Neural progenitor cell (in vitro differentiated cells): ENCODE data around the gene COX6A2. TPM values are rescaled to one million over a fixed set of nuclear protein-coding genes. Genes with fewer than 3 reads are reported as not detected.

ENCODE experiments used
- DNase-seq: peaks from one replicate; pipeline ENCODE4 v3.0.0-alpha.2; 2016; ENCODE audit warnings: low spot score
- H2AFZ ChIP-seq: fragments of 200-600 bp; sonication (generic); replicated peaks from 2 replicates; pipeline ENCODE4 v1.6.1; 2016; ENCODE audit warnings: antibody characterized with exemption
- H3F3A ChIP-seq: fragments of 200-600 bp; sonication (generic); 2 replicates; pipeline ENCODE4 v1.6.1; 2016; ENCODE audit warnings: antibody characterized with exemption, low read depth
- H3K27ac ChIP-seq: fragments of 200-600 bp; sonication (generic); 2 replicates; pipeline ENCODE4 v1.5.1; 2016; ENCODE audit warnings: mild to moderate bottlenecking
- H3K27me3 ChIP-seq: fragments of 200-600 bp; sonication (generic); 2 replicates; pipeline ENCODE4 v1.6.1; 2016; ENCODE audit warnings: mild to moderate bottlenecking, moderate library complexity
- H3K36me3 ChIP-seq: fragments of 200-600 bp; sonication (generic); 2 replicates; pipeline ENCODE4 v1.5.1; 2016
- H3K4me1 ChIP-seq: fragments of 200-600 bp; sonication (generic); 2 replicates; pipeline ENCODE4 v1.6.1; 2016; ENCODE audit warnings: mixed run types
- H3K4me2 ChIP-seq: fragments of 200-600 bp; sonication (generic); 2 replicates; pipeline ENCODE4 v1.6.1; 2016
- H3K4me3 ChIP-seq: fragments of 200-600 bp; sonication (generic); 2 replicates; pipeline ENCODE4 v1.5.1; 2016
- H3K79me2 ChIP-seq: fragments of 200-600 bp; sonication (generic); 2 replicates; pipeline ENCODE4 v1.6.1; 2016; ENCODE audit warnings: low read depth
- H3K9ac ChIP-seq: fragments of 200-600 bp; sonication (generic); 2 replicates; pipeline ENCODE4 v1.6.1; 2016
- H3K9me3 ChIP-seq: fragments of 200-600 bp; sonication (generic); 2 replicates; pipeline ENCODE4 v1.5.1; 2016; ENCODE audit warnings: low read depth
- H4K20me1 ChIP-seq: fragments of 200-600 bp; sonication (generic); 2 replicates; pipeline ENCODE4 v1.6.1; 2016; ENCODE audit warnings: low read depth
- H3K27ac Mint-ChIP-seq: 3 replicates; pipeline ENCODE4 v1.8.0; 2021; ENCODE audit warnings: mixed read lengths
- H3K27me3 Mint-ChIP-seq: 2 replicates; pipeline ENCODE4 v1.8.0; 2022; ENCODE audit warnings: low read depth, mild to moderate bottlenecking, inconsistent platforms, moderate library complexity, mixed read lengths; ENCODE audit not compliant: insufficient read depth
- H3K36me3 Mint-ChIP-seq: 3 replicates; pipeline ENCODE4 v1.8.0; 2021; ENCODE audit warnings: mixed read lengths
- H3K4me1 Mint-ChIP-seq: 3 replicates; pipeline ENCODE4 v1.8.0; 2021; ENCODE audit warnings: mixed read lengths
- H3K4me3 Mint-ChIP-seq: 3 replicates; pipeline ENCODE4 v1.8.0; 2021; ENCODE audit warnings: mild to moderate bottlenecking, moderate library complexity, mixed read lengths
- H3K9me3 Mint-ChIP-seq: 3 replicates; pipeline ENCODE4 v1.8.0; 2020; ENCODE audit warnings: mixed read lengths
- CTCF ChIP-seq: fragments of 200-600 bp; sonication (generic); IDR thresholded peaks from 2 replicates; pipeline ENCODE4 v1.5.1; 2017; ENCODE audit warnings: antibody characterized with exemption, mild to moderate bottlenecking
- EZH2 ChIP-seq: fragments of 200-600 bp; sonication (generic); IDR thresholded peaks from 2 replicates; pipeline ENCODE4 v1.6.1; 2017; ENCODE audit warnings: antibody characterized with exemption, mild to moderate bottlenecking, moderate library complexity
- EZH2phosphoT487 ChIP-seq: fragments of 200-600 bp; sonication (generic); IDR thresholded peaks from 2 replicates; pipeline ENCODE4 v1.6.1; 2017; ENCODE audit warnings: antibody characterized with exemption
- total RNA-seq: library from RNA; depleted of rRNA; stranded (reverse); fragments of >200 nt; gene quantifications from 2 replicates; pipeline ENCODE4 v1.2.3, GENCODE V29; 2015; ENCODE audit warnings: low replicate concordance

COX6A2 gene
- total RNA-seq, 1 donor from 2014 or later = not detected

- TF ChIP-seq CTCF = no peak
- no peak for TF ChIP-seq EZH2phosphoT487
- no peak for DNase-seq
- Mint-ChIP-seq H3K27ac (no peak overlapping the region), H3K27me3 (peaks cover 2% of the 10 kb centered on the region), H3K4me3 (no peak overlapping the region), H3K9me3 (peaks cover under 1% of the 10 kb centered on the region), H3K36me3 (no peaks in the 10 kb centered on the region), H3K4me1 (no peaks in the 10 kb centered on the region)
- Histone ChIP-seq H3K4me2 (no peak overlapping the region), H3K79me2 (no peaks in the 10 kb centered on the region), H3K36me3 (no peaks in the 10 kb centered on the region), H2AFZ (no peak overlapping the region), H3F3A (no peaks in the 10 kb centered on the region), H4K20me1 (no peaks in the 10 kb centered on the region), H3K27ac (no peak overlapping the region), H3K4me1 (no peaks in the 10 kb centered on the region), H3K4me3 (no peak overlapping the region), H3K9me3 (no peaks in the 10 kb centered on the region), H3K9ac (no peak overlapping the region), H3K27me3 (no peaks in the 10 kb centered on the region)
Observed at GRCh38 chr16:31412750-31413149, 15.4 kb downstream of the COX6A2 start.

DNA sequence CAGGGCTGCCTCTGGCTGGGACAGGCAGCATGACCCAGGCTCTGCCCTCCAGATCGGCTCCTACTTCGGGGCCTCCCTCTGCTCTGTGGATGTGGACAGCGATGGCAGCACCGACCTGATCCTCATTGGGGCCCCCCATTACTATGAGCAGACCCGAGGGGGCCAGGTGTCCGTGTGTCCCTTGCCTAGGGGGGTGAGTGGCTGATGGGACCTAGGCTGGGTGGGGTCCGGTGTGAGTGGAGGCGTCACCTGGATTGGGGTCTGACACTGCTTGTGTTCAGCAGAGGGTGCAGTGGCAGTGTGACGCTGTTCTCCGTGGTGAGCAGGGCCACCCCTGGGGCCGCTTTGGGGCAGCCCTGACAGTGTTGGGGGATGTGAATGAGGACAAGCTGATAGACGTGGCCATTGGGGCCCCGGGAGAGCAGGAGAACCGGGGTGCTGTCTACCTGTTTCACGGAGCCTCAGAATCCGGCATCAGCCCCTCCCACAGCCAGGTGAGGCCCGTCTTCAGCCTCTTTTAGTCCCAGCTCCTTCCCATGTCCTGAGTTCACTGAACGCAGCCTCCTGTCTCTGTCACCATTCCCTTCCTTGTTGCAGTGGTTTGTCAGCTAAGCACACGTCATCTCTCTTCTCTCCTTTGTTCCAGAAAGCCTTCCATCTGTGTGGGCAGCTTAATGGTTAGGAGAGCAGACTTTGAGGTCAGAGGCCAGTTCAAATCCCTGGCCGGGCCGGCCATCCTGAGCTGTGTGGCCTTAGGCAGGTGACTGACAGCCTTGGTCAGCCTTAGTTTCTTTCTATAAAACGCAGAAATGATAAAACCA, 16.9 kb downstream of the COX6A2 start:
- Mint-ChIP-seq H3K27me3 (peaks cover 2% of the 10 kb centered on the region), H3K4me1 (no peaks in the 10 kb centered on the region)

GRCh38 chr16:31410082-31410481, 18.1 kb downstream of the COX6A2 start:
- Histone ChIP-seq H3K27ac (no peak overlapping the region), H3F3A (no peaks in the 10 kb centered on the region), H3K36me3 (no peaks in the 10 kb centered on the region), H3K9me3 (no peaks in the 10 kb centered on the region), H3K9ac (no peak overlapping the region), H3K79me2 (no peaks in the 10 kb centered on the region), H2AFZ (no peak overlapping the region), H3K4me3 (no peak overlapping the region), H3K4me2 (no peak overlapping the region), H4K20me1 (no peaks in the 10 kb centered on the region), H3K4me1 (no peaks in the 10 kb centered on the region), H3K27me3 (no peaks in the 10 kb centered on the region)
- DNase-seq = no peak
- Mint-ChIP-seq H3K9me3 (no peaks in the 10 kb centered on the region), H3K4me3 (no peak overlapping the region), H3K36me3 (no peaks in the 10 kb centered on the region), H3K27ac (no peak overlapping the region), H3K27me3 (no peaks in the 10 kb centered on the region), H3K4me1 (no peaks in the 10 kb centered on the region)
- no peak for TF ChIP-seq EZH2

More for the DNA sequence above, 16.9 kb downstream of the COX6A2 start:
- H3K27ac Mint-ChIP-seq = peak overlapping the region; percentile 67
- no peak for DNase-seq
- H3K9me3 Mint-ChIP-seq = no peaks in the 10 kb centered on the region
- no peak overlapping the region for H3K4me3 Mint-ChIP-seq
- Histone ChIP-seq H3K27me3 (no peaks in the 10 kb centered on the region), H3K4me1 (no peaks in the 10 kb centered on the region), H4K20me1 (no peaks in the 10 kb centered on the region), H3K79me2 (no peaks in the 10 kb centered on the region), H3F3A (no peaks in the 10 kb centered on the region), H2AFZ (no peak overlapping the region), H3K4me2 (no peak overlapping the region), H3K4me3 (no peak overlapping the region), H3K27ac (no peak overlapping the region), H3K36me3 (no peaks in the 10 kb centered on the region), H3K9me3 (no peaks in the 10 kb centered on the region), H3K9ac (no peak overlapping the region)
- H3K36me3 Mint-ChIP-seq = no peaks in the 10 kb centered on the region
- TF ChIP-seq EZH2phosphoT487 (no peak), EZH2 (no peak), CTCF (no peak)

DNA sequence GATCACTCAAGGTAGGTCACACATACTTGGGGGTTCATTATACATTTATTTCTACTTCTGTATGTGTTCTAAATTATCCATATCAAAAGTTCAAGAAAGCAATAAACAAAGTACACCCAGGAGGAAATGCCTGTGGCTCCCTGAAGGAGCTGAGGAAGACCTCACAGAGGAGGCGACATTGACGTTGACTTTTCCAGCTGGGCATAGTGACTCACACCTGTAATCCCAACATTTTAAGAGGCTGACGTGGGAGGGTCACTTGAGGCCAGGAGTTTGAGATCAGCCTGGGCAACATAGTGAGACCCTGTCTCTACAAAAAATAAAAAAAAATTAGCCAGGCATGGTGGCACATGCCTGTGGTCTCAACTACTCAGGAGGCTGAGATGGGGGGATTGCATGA, 18.7 kb downstream of the COX6A2 start:
- Histone ChIP-seq H3K27ac (no peak overlapping the region), H3K4me2 (no peak overlapping the region), H4K20me1 (no peaks in the 10 kb centered on the region), H3K4me3 (no peak overlapping the region), H3K27me3 (no peaks in the 10 kb centered on the region), H3K36me3 (no peaks in the 10 kb centered on the region), H3K9ac (no peak overlapping the region), H3K79me2 (no peaks in the 10 kb centered on the region), H2AFZ (no peak overlapping the region), H3K9me3 (no peaks in the 10 kb centered on the region), H3F3A (no peaks in the 10 kb centered on the region), H3K4me1 (no peaks in the 10 kb centered on the region)
- Mint-ChIP-seq H3K4me1 (no peaks in the 10 kb centered on the region), H3K9me3 (no peaks in the 10 kb centered on the region), H3K27me3 (no peaks in the 10 kb centered on the region), H3K27ac (no peak overlapping the region), H3K4me3 (no peak overlapping the region), H3K36me3 (no peaks in the 10 kb centered on the region)
- TF ChIP-seq EZH2phosphoT487 (no peak), CTCF (no peak), EZH2 (no peak)
- DNase-seq = no peak
